GM12873 (cell line): ENCODE data around the gene ZNF212.

Source experiments
- TF ChIP-seq, protein P1 (sequence below): IDR thresholded peaks from 2 replicates; pipeline ENCODE4 v1.5.1; 2012; ENCODE audit warnings: low read depth, mild to moderate bottlenecking, moderate library complexity, low read length, control low read depth; ENCODE audit not compliant: insufficient read depth; ENCODE audit errors: missing control alignments

The ZNF212 gene

DNA sequence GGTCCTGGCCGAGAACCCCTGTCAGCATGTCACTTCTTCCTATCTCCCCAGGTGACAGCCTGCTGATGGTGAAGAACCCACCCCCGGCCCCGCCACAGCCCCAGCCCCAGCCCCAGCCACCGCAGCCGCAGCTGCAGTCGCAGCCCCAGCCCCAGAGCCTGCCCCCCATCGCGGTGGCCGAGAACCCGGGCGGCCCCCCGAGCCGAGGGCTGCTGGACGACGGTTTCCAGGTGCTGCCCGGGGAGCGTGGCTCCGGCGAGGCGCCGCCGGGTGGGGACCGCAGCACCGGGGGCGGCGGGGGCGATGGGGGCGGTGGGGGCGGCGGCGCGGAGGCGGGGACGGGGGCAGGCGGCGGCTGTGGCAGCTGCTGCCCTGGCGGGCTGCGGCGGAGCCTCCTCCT lies 15.7 kb upstream of the ZNF212 start:
- TF ChIP-seq, protein P1, sequence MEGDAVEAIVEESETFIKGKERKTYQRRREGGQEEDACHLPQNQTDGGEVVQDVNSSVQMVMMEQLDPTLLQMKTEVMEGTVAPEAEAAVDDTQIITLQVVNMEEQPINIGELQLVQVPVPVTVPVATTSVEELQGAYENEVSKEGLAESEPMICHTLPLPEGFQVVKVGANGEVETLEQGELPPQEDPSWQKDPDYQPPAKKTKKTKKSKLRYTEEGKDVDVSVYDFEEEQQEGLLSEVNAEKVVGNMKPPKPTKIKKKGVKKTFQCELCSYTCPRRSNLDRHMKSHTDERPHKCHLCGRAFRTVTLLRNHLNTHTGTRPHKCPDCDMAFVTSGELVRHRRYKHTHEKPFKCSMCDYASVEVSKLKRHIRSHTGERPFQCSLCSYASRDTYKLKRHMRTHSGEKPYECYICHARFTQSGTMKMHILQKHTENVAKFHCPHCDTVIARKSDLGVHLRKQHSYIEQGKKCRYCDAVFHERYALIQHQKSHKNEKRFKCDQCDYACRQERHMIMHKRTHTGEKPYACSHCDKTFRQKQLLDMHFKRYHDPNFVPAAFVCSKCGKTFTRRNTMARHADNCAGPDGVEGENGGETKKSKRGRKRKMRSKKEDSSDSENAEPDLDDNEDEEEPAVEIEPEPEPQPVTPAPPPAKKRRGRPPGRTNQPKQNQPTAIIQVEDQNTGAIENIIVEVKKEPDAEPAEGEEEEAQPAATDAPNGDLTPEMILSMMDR = no peak

DNA sequence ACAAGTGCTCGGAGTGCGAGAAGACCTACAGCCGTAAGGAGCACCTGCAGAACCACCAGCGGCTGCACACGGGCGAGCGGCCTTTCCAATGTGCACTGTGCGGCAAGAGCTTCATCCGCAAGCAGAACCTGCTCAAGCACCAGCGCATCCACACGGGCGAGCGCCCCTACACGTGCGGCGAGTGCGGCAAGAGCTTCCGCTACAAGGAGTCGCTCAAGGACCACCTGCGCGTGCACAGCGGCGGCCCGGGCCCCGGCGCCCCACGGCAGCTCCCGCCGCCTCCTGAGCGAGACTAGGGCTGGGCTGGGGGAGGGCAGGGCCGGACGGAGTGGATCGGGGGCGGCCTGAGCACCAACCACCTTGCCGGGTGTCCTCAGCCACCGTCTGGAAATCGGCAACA lies 15.1 kb upstream of the ZNF212 start:
- TF ChIP-seq, protein P1 = no peak

DNA sequence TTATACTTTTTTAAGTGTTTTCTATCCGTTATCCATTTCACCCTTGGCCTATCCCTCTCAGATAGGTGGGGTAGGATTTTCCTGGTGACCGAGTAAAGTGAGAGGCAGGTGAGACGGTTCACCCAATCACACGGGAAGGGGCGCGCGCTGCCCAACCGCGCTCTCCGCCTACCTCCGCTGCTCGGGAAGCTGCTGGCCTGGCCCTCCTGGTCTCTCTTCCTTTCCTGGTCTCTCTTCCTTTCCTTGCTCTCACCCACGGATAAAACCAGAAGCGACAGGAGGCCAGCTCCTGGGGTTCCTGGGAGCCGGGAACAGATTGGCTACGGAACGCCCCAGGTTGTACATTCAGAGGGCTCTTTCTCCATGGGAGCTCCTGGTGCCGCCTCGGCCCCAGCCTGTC lies 14.3 kb upstream of the ZNF212 start:
- TF ChIP-seq, protein P1 = no peak

DNA sequence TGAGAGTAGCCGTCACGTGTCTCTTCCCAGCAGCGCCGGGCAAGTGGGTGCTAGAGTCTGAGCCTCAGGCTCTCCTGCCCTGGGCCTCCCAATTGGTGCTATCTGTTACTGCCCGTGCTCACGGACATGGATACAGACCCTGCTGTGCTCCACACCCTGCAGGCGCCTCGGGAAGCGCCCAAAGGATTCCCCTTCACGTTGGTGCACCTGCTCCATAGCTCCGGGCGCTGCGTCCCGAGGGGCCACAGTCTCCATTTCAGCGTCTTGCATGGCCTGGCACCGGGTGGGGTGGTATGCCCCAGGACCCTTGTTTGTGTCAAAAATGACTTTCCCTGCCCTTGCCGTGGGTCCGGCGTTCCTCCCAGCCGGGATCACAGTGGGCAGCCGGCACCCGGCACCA lies 13.8 kb upstream of the ZNF212 start:
- TF ChIP-seq, protein P1 = no peak

DNA sequence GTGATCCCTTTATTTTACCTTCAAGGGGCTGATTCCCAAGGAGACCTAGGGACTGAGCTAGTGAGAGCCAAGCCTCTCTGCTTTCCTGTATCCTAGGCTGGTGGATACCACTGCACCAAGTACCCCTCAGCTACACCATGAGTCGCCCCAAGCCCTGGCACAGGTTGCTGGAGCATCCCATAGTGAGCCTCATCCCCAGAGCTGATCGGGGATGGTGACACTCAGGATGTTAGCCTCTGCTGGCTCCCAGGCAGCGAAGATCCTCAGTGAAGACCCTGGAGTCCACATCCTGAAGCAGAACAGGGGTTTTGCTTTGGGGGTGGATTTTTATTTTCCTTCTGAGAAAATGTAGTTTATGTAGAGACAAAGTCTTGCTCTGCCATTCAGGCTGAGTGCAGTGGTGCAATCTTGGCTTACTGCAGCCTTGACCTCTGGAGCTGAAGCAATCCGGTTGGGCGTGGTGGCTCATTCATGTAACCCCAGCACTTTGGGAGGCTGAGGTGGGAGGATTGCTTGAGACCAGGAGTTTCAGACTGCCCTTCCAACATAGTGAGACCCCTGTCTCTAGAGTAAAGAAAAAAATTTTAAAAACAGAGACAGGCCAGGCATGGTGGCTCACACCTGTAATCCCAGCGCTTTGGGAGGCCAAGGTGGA lies 12.5 kb upstream of the ZNF212 start:
- TF ChIP-seq, protein P1 = no peak

DNA sequence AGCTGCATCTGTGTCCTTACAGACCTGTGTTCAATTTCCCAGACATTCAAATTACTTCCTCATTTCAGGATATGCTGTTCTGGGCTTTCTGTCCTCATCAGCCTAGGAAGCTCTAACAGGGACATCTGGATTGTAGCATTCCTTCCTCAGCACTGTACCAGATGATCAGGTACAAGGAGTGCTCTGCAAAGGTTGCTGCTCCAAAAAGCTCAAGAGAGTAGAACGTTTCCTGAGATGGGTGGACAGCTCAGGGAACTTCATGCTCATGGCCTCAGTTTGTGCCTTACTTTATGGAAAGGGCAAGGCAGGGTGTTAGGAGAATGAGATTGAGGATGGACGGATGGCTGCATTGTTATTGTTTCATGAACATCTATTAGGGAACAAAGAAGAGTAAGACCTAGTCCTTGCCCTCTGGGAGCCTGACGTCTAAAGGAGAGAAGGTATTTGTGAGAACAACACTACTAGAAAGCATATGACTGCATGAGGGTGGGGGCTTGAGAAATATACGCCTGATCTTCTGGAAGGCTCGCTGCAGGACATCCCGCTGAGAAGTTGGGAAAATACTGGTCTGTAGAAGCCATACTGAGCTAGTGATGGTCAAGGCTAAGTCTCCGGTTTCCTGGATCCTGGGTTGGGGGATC lies 10.5 kb upstream of the ZNF212 start:
- TF ChIP-seq, protein P1 = no peak

DNA sequence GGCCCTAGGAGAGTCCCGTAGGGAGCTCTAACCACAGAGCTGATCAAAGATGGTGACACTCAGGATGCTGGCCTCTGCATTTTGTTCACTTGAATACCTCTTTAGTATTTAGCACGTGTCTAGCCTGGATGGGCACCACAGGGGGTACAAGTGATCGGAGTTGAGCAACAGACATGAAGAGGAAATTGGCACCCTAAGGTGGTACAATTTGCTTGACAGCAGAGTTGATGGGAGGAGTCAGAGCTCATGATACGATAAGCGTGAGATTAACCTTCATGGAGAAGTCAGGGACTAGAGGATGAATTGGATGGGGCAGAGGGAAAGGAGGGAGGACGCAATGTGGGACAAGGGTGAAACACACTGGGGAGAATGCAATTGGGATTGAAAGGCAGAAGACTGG lies 9.9 kb upstream of the ZNF212 start:
- TF ChIP-seq, protein P1 = no peak
